ENCODE results near the gene PNPLA1.

GRCh38 chr6:36339146-36339545 is 69.3 kb downstream of the PNPLA1 start:
- TF ChIP-seq GATA2 (IDR thresholded peaks at IDR 0.05; ENCODE audit: low read depth, low read length) (no peak), GATA3 (IDR thresholded peaks at IDR 0.05; ENCODE audit: low read depth, low read length) (no peak)

Measured in SH-SY5Y (cell line).